ENCODE results near the gene MYZAP. TPM values are rescaled to one million over a fixed set of nuclear protein-coding genes. Genes with fewer than 3 reads are reported as not detected.

The MYZAP gene
- total RNA-seq, 1 donor, result not detected

- H3K4me3 ChIP-seq (ENCODE audit: low read depth, low read length), result no peak overlapping the region
- TF ChIP-seq CTCF (IDR thresholded peaks at IDR 0.05; ENCODE audit: insufficient read depth, low read length), result no peak
- no peak for DNase-seq (ENCODE audit: low read depth)
Observed at GRCh38 chr15:57568299-57568698, 23.4 kb upstream of the MYZAP start.

GRCh38 chr15:57570340-57570739 is 21.4 kb upstream of the MYZAP start:
- no peak overlapping the region for H3K4me3 ChIP-seq (ENCODE audit: low read depth, low read length)
- TF ChIP-seq CTCF (IDR thresholded peaks at IDR 0.05; ENCODE audit: insufficient read depth, low read length), result no peak
- no peak for DNase-seq (ENCODE audit: low read depth)

- no peak for TF ChIP-seq CTCF (IDR thresholded peaks at IDR 0.05; ENCODE audit: insufficient read depth, low read length)
- H3K4me3 ChIP-seq (ENCODE audit: low read depth, low read length), result no peak overlapping the region
- peak; percentile 42 for DNase-seq (ENCODE audit: low read depth)
Observed at GRCh38 chr15:57570994-57571393, 20.7 kb upstream of the MYZAP start.

- H3K4me3 ChIP-seq (ENCODE audit: low read depth, low read length), result no peak overlapping the region
- DNase-seq (ENCODE audit: low read depth), result no peak
- no peak for TF ChIP-seq CTCF (IDR thresholded peaks at IDR 0.05; ENCODE audit: insufficient read depth, low read length)
Observed at GRCh38 chr15:57571725-57572124, 20.0 kb upstream of the MYZAP start.

- no peak for TF ChIP-seq CTCF (IDR thresholded peaks at IDR 0.05; ENCODE audit: insufficient read depth, low read length)
- H3K4me3 ChIP-seq (ENCODE audit: low read depth, low read length), result no peak overlapping the region
- DNase-seq (ENCODE audit: low read depth), result no peak
Observed at GRCh38 chr15:57572468-57572867, 19.2 kb upstream of the MYZAP start.

- no peak for DNase-seq (ENCODE audit: low read depth)
- no peak for TF ChIP-seq CTCF (IDR thresholded peaks at IDR 0.05; ENCODE audit: insufficient read depth, low read length)
Observed at GRCh38 chr15:57573151-57573550, 18.6 kb upstream of the MYZAP start.

GRCh38 chr15:57575363-57575762 is 16.3 kb upstream of the MYZAP start:
- no peak for TF ChIP-seq CTCF (IDR thresholded peaks at IDR 0.05; ENCODE audit: insufficient read depth, low read length)
- no peak for DNase-seq (ENCODE audit: low read depth)
- H3K4me3 ChIP-seq (ENCODE audit: low read depth, low read length), result no peak overlapping the region

More at GRCh38 chr15:57573151-57573550, 18.6 kb upstream of the MYZAP start:
- no peak overlapping the region for H3K4me3 ChIP-seq (ENCODE audit: low read depth, low read length)

Data from fibroblast of the aortic adventitia (primary cell).